T-helper 1 cell treated with Interleukin-12 subunit alpha and Interleukin-12 subunit beta and Interleukin-4 antibody, amounts not matched to agents 30 μg/mL and 1 μg/mL, for 36 hours (primary cell): ENCODE data around the gene IL19.

Experiments used
- H3K27ac Mint-ChIP-seq: one replicate; pipeline ENCODE4 v1.8.0; 2021; ENCODE audit warnings: mild to moderate bottlenecking, mixed read lengths
- H3K27me3 Mint-ChIP-seq: one replicate; pipeline ENCODE4 v1.8.0; 2021; ENCODE audit warnings: low read depth, mixed read lengths
- H3K36me3 Mint-ChIP-seq: one replicate; pipeline ENCODE4 v1.8.0; 2021; ENCODE audit warnings: low read depth, mixed read lengths
- H3K4me1 Mint-ChIP-seq: one replicate; pipeline ENCODE4 v1.8.0; 2021; ENCODE audit warnings: low read depth, mixed read lengths
- H3K4me3 Mint-ChIP-seq: one replicate; pipeline ENCODE4 v1.8.0; 2021; ENCODE audit warnings: mild to moderate bottlenecking, moderate library complexity, mixed read lengths
- H3K9me3 Mint-ChIP-seq: one replicate; pipeline ENCODE4 v1.8.0; 2021; ENCODE audit warnings: mixed read lengths

The IL19 gene

GRCh38 chr1:206796116-206796515 is 25.5 kb downstream of the IL19 start:
- Mint-ChIP-seq H3K4me3 (no peak overlapping the region), H3K27ac (no peak overlapping the region), H3K27me3 (peaks cover 54% of the 10 kb centered on the region), H3K4me1 (peaks cover 44% of the 10 kb centered on the region), H3K9me3 (no peaks in the 10 kb centered on the region), H3K36me3 (peaks cover 6% of the 10 kb centered on the region)

- peaks cover 45% of the 10 kb centered on the region for H3K4me1 Mint-ChIP-seq
- peaks cover 8% of the 10 kb centered on the region for H3K36me3 Mint-ChIP-seq
- no peak overlapping the region for H3K27ac Mint-ChIP-seq
- H3K9me3 Mint-ChIP-seq = no peaks in the 10 kb centered on the region
- no peak overlapping the region for H3K4me3 Mint-ChIP-seq
- peaks cover 62% of the 10 kb centered on the region for H3K27me3 Mint-ChIP-seq
Observed at GRCh38 chr1:206796981-206797402, 26.4 kb downstream of the IL19 start.

- peaks cover 58% of the 10 kb centered on the region for H3K27me3 Mint-ChIP-seq
- H3K4me3 Mint-ChIP-seq = no peak overlapping the region
- no peak overlapping the region for H3K27ac Mint-ChIP-seq
- peaks cover 8% of the 10 kb centered on the region for H3K36me3 Mint-ChIP-seq
- H3K4me1 Mint-ChIP-seq = peaks cover 49% of the 10 kb centered on the region
- H3K9me3 Mint-ChIP-seq = no peaks in the 10 kb centered on the region
Observed at GRCh38 chr1:206797534-206798383, 27.2 kb downstream of the IL19 start.

GRCh38 chr1:206798384-206798996 is 27.9 kb downstream of the IL19 start:
- Mint-ChIP-seq H3K27ac (peak overlapping the region; percentile 26), H3K4me1 (peaks cover 56% of the 10 kb centered on the region)

GRCh38 chr1:206799311-206799710 is 28.7 kb downstream of the IL19 start:
- Mint-ChIP-seq H3K36me3 (peaks cover 7% of the 10 kb centered on the region), H3K4me3 (no peak overlapping the region), H3K27me3 (peaks cover 60% of the 10 kb centered on the region)

More at GRCh38 chr1:206798384-206798996, 27.9 kb downstream of the IL19 start:
- Mint-ChIP-seq H3K4me3 (no peak overlapping the region), H3K27me3 (peaks cover 58% of the 10 kb centered on the region), H3K9me3 (no peaks in the 10 kb centered on the region), H3K36me3 (peaks cover 8% of the 10 kb centered on the region)

GRCh38 chr1:206800411-206800810 is 29.8 kb downstream of the IL19 start:
- H3K36me3 Mint-ChIP-seq = peaks cover 6% of the 10 kb centered on the region
- H3K4me3 Mint-ChIP-seq = no peak overlapping the region
- no peaks in the 10 kb centered on the region for H3K9me3 Mint-ChIP-seq
- H3K4me1 Mint-ChIP-seq = peaks cover 62% of the 10 kb centered on the region
- H3K27ac Mint-ChIP-seq = peak overlapping the region; percentile 14
- peaks cover 54% of the 10 kb centered on the region for H3K27me3 Mint-ChIP-seq

More at GRCh38 chr1:206799311-206799710, 28.7 kb downstream of the IL19 start:
- peaks cover 63% of the 10 kb centered on the region for H3K4me1 Mint-ChIP-seq
- no peaks in the 10 kb centered on the region for H3K9me3 Mint-ChIP-seq
- no peak overlapping the region for H3K27ac Mint-ChIP-seq

GRCh38 chr1:206800891-206801290 is 30.3 kb downstream of the IL19 start:
- Mint-ChIP-seq H3K27me3 (peaks cover 54% of the 10 kb centered on the region), H3K36me3 (peaks cover 6% of the 10 kb centered on the region), H3K9me3 (no peaks in the 10 kb centered on the region), H3K4me3 (no peak overlapping the region), H3K27ac (no peak overlapping the region), H3K4me1 (peaks cover 62% of the 10 kb centered on the region)

GRCh38 chr1:206801467-206801866 is 30.9 kb downstream of the IL19 start:
- H3K4me3 Mint-ChIP-seq = peak overlapping the region; percentile 0

GRCh38 chr1:206802401-206802800 is 31.8 kb downstream of the IL19 start:
- H3K27ac Mint-ChIP-seq = peak overlapping the region; percentile 82
- peaks cover 74% of the 10 kb centered on the region for H3K4me1 Mint-ChIP-seq
- peak overlapping the region; percentile 52 for H3K4me3 Mint-ChIP-seq
- H3K27me3 Mint-ChIP-seq = peaks cover 55% of the 10 kb centered on the region
- no peaks in the 10 kb centered on the region for H3K9me3 Mint-ChIP-seq
- H3K36me3 Mint-ChIP-seq = peaks cover 6% of the 10 kb centered on the region

More at GRCh38 chr1:206801467-206801866, 30.9 kb downstream of the IL19 start:
- Mint-ChIP-seq H3K4me1 (peaks cover 66% of the 10 kb centered on the region), H3K27me3 (peaks cover 51% of the 10 kb centered on the region), H3K36me3 (peaks cover 6% of the 10 kb centered on the region), H3K9me3 (no peaks in the 10 kb centered on the region), H3K27ac (peak overlapping the region; percentile 55)

- Mint-ChIP-seq H3K9me3 (no peaks in the 10 kb centered on the region), H3K4me3 (peak overlapping the region; percentile 18), H3K36me3 (peaks cover 6% of the 10 kb centered on the region), H3K27me3 (peaks cover 50% of the 10 kb centered on the region), H3K27ac (peak overlapping the region; percentile 82), H3K4me1 (peaks cover 70% of the 10 kb centered on the region)
Observed at GRCh38 chr1:206803221-206803730, 32.7 kb downstream of the IL19 start.

GRCh38 chr1:206804156-206804737 is 33.7 kb downstream of the IL19 start:
- H3K27me3 Mint-ChIP-seq = peaks cover 46% of the 10 kb centered on the region
- peak overlapping the region; percentile 82 for H3K27ac Mint-ChIP-seq
- H3K4me1 Mint-ChIP-seq = peaks cover 72% of the 10 kb centered on the region
- peaks cover 6% of the 10 kb centered on the region for H3K36me3 Mint-ChIP-seq
- no peaks in the 10 kb centered on the region for H3K9me3 Mint-ChIP-seq
- H3K4me3 Mint-ChIP-seq = no peak overlapping the region

GRCh38 chr1:206805357-206805756 is 34.8 kb downstream of the IL19 start:
- Mint-ChIP-seq H3K9me3 (no peaks in the 10 kb centered on the region), H3K27ac (no peak overlapping the region), H3K27me3 (peaks cover 35% of the 10 kb centered on the region), H3K4me3 (peak overlapping the region; percentile 14), H3K4me1 (peaks cover 71% of the 10 kb centered on the region), H3K36me3 (peaks cover 4% of the 10 kb centered on the region)

- H3K27ac Mint-ChIP-seq = peak overlapping the region; percentile 37
- no peak overlapping the region for H3K4me3 Mint-ChIP-seq
Observed at GRCh38 chr1:206808615-206809014, 38.0 kb downstream of the IL19 start.

GRCh38 chr1:206809504-206810084 is 39.0 kb downstream of the IL19 start:
- Mint-ChIP-seq H3K9me3 (peaks cover 24% of the 10 kb centered on the region), H3K27me3 (peaks cover 17% of the 10 kb centered on the region), H3K27ac (no peak overlapping the region), H3K36me3 (peaks cover 15% of the 10 kb centered on the region), H3K4me3 (no peak overlapping the region), H3K4me1 (peaks cover 40% of the 10 kb centered on the region)

More at GRCh38 chr1:206808615-206809014, 38.0 kb downstream of the IL19 start:
- H3K27me3 Mint-ChIP-seq = peaks cover 23% of the 10 kb centered on the region
- peaks cover 12% of the 10 kb centered on the region for H3K36me3 Mint-ChIP-seq
- peaks cover 20% of the 10 kb centered on the region for H3K9me3 Mint-ChIP-seq
- peaks cover 46% of the 10 kb centered on the region for H3K4me1 Mint-ChIP-seq
